Stimulated activated CD4-positive, alpha-beta T cell treated with anti-CD3 and anti-CD28 coated beads, Interleukin-1b, Interleukin-23, amount 100 ng/mL, for 4 hours (primary cell): ENCODE results near the gene TTLL4.

Experiments
- DNase-seq, 2 donors: peaks; one replicate each; pipeline ENCODE4 v3.0.0-alpha.2; 2020; ENCODE audit warnings: low read depth in 2 of 2

The TTLL4 gene

DNA sequence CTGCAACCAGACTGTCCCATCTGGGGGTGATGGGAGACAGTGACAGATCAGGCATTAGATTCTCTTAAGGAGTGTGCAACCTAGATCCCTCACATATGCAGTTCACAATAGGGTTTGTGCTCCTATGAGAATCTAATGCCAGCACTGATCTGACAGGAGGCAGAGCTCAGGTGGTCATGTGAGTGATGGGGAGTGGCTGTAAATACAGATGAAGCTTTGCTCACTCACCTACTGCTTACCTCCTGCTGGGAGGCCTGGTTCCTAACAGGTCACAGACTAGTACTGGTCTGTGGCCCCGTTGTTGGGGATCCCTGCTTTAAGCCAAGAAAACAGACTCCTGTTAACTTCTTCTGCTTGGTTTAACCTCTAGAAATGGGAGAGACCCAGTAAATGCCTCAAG is 74.5 kb downstream of the TTLL4 start:
- DNase-seq: no peak

- no peak for DNase-seq
Observed at GRCh38 chr2:218786133-218786532, 75.5 kb downstream of the TTLL4 start.

DNA sequence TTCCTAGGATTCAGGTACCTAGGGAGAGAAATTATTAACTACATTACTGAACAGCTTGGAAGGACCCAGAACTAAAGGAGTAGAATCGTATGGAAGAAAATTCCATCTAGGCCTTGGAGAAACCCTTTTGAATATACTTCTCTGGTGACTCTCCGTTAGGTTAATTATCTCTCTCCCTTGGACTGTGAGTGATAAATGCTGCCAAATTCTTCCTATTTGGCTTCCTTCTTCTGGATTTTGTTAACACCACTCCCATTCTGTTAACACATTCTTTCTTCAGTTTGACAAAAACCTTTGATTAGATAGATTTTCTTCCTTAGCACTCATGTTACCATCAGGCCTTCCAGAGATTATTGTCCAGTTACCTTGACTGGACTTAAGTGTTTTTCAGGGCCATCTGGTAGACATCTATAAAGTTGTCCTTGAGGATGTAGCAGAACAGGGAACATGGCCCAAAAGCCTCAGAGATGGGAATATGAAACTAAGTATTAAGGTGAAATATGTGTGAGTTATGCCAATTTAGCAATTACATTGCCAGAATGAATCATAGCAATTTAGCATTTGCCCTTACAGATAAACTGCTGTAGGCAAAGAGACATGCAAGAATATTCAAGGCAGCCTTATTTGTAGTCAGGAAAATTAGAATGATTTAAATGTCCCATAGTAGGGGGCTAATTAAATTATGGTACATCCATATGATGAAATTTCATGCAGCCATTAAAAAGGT is 78.1 kb downstream of the TTLL4 start:
- no peak for DNase-seq

DNA sequence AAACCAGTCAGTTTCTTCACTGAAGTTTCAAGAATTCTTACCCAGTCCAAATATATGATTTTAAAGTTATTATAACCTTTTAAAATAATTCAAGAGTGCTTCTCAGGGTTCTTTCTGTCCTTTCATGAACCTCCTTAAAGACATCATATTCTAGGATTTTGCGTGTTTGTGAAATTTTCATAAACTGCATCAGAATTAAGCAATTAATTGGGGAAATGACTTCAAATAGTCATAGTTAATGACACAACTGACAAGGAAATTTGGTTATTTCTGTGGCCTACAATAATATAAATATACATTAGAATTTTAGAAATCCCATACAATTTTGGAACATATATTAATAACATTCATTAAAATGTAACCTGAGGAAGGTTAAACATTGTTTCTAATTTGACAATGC is 81.8 kb downstream of the TTLL4 start:
- DNase-seq: no peak

DNA sequence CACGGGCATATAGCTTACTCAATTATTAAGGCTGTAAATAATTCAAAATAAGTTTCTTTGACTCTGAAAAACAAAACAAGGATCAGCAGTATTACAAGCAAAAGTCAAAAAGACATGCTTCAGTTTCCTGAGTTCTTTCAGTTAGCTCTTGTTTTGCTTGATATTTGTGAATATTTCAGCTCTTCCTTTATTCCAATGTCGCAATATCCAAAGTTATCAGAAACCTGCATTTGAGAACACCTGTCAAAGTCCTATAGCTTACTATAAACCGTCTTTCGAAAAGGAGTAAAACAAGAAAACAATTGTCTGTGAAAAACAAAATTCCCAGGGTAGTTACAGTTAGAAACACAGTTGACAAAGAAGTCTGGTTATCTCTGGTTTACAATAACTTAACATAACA is 86.1 kb downstream of the TTLL4 start:
- no peak for DNase-seq

GRCh38 chr2:218798767-218799504 is 88.3 kb downstream of the TTLL4 start:
- no peak for DNase-seq

- DNase-seq: no peak
Observed at GRCh38 chr2:218799990-218800389, 89.4 kb downstream of the TTLL4 start.

DNA sequence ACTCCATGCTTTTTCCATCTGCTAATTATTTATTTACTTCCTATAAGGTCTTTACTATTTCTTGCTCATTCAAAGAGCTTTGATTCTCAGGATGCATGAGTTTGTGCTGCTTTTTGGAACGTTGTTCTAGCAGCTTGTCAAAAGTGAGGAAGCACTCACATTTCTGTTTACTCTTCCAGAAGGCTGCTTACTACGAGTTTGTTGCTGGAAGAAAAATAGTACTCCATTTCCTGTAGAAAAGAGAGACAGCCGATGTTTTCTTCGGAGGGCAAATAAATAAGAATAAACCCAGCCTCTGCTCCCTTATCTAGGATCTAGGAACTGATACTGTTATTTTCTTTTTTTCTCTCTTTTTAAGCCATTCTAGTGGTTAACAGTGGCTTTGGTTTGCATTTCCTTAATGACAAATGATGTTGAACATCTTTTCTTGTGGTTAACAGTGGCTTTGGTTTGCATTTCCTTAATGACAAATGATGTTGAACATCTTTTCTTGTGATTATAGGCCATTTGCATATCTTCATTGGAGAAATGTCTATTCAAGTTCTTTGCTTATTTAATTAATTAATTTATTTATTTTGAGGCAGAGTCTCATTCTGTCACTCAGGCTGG is 91.9 kb downstream of the TTLL4 start:
- DNase-seq: no peak

DNA sequence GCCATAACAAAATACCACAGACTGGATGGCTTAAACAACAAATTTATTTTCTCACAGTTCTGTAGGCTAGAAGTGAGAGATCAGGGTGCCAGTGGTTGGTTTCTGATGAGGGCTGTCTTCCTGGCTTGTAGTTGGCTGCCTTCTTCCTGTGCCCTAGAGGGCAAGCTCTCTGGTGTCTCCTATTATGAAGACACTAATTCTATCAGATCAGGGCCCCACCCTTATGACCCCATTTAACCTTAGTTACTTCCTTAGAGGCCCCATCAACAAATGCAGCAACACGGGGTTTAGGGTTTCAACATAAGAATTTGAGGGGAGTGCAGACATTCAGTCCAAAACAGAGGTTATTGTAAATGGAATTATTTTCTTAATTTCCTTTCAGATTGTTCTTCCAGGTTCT is 94.2 kb downstream of the TTLL4 start:
- DNase-seq: no peak
